Tibial artery (tissue), 4 donors: ENCODE measurements around the gene SRD5A2.

ENCODE experiments used
- DNase-seq, 2 donors: peaks; one replicate each; pipeline ENCODE4 v3.0.0-alpha.2; 2019
- H3K27ac ChIP-seq, 2 donors: fragments of 200-600 bp; sonication (generic) in 1 of 2; 1 replicate in 1 of 2; 2 replicates in 1 of 2; pipeline ENCODE4 v1.5.1; 2018 to 2019; ENCODE audit warnings: mild to moderate bottlenecking in 1 of 2
- H3K27me3 ChIP-seq, 2 donors: fragments of 200-600 bp; sonication (generic) in 1 of 2; one replicate each; pipeline versions ENCODE4 v1.5.1 to v1.6.0; 2016 to 2019
- H3K36me3 ChIP-seq, 3 donors: fragments of 200-600 bp; sonication (generic) in 2 of 3; one replicate each; pipeline ENCODE4 v1.5.1; 2016 to 2019; ENCODE audit warnings: mild to moderate bottlenecking in 2 of 3
- H3K4me1 ChIP-seq, 4 donors: fragments of 200-600 bp; sonication (generic) in 2 of 4; 1 replicate in 3 of 4; 2 replicates in 1 of 4; pipeline ENCODE4 v1.5.1; 2016 to 2019
- H3K4me3 ChIP-seq, 2 donors: fragments of 200-600 bp; sonication (generic) in 1 of 2; 1 replicate in 1 of 2; 2 replicates in 1 of 2; pipeline ENCODE4 v1.5.1; 2018 to 2019; ENCODE audit warnings: mild to moderate bottlenecking in 2 of 2
- H3K9me3 ChIP-seq, 3 donors: fragments of 200-600 bp; sonication (generic) in 1 of 3; one replicate each; pipeline ENCODE4 v1.5.1; 2016 to 2019
- intact Hi-C: fragments of 100-400 bp; cut with DNase I; formaldehyde crosslinking; loops from one replicate; pipeline ENCODE4 v1.15.0; 2023; ENCODE audit warnings: low total_unique reads
- TF ChIP-seq, protein P1 (sequence below), 2 experiments: fragments of 200-600 bp in 1 of 2; fragments of 450-650 bp in 1 of 2; IDR thresholded peaks; one replicate each; pipeline ENCODE4 v1.5.1; 2017 to 2019; ENCODE audit warnings: antibody characterized with exemption in 2 of 2, mild to moderate bottlenecking in 1 of 2, moderate library complexity in 1 of 2

The SRD5A2 gene

DNA sequence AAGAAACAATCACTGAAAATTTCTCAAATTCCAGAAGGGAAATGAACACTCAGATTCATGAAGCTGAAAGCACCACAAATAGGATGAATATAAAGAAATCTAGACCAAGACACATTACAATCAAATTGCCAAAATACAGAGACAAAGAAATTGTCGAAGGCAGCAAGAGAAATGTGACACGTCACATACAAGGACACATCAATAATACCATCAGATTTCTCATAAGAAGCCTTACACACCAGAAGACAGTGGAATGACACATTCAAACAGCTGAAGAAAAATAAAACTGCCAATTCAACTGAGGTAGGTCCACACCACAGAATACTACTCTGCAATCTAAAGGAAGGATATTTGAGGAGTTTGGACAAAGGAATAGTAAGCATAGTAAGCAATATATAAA lies 27.4 kb downstream of the SRD5A2 start:
- Histone ChIP-seq H3K4me3 (no peak overlapping the region), H3K4me1 (no peaks in the 10 kb centered on the region), H3K36me3 (no peaks in the 10 kb centered on the region), H3K9me3 (peaks cover 4 to 21% (median 17%) of the 10 kb centered on the region in 3 donors), H3K27ac (no peak overlapping the region), H3K27me3 (no peaks in the 10 kb centered on the region)
- TF ChIP-seq, protein P1, sequence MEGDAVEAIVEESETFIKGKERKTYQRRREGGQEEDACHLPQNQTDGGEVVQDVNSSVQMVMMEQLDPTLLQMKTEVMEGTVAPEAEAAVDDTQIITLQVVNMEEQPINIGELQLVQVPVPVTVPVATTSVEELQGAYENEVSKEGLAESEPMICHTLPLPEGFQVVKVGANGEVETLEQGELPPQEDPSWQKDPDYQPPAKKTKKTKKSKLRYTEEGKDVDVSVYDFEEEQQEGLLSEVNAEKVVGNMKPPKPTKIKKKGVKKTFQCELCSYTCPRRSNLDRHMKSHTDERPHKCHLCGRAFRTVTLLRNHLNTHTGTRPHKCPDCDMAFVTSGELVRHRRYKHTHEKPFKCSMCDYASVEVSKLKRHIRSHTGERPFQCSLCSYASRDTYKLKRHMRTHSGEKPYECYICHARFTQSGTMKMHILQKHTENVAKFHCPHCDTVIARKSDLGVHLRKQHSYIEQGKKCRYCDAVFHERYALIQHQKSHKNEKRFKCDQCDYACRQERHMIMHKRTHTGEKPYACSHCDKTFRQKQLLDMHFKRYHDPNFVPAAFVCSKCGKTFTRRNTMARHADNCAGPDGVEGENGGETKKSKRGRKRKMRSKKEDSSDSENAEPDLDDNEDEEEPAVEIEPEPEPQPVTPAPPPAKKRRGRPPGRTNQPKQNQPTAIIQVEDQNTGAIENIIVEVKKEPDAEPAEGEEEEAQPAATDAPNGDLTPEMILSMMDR (IDR thresholded peaks at IDR 0.05): no peak
- no peak for DNase-seq
- intact Hi-C loops: no loop called here

DNA sequence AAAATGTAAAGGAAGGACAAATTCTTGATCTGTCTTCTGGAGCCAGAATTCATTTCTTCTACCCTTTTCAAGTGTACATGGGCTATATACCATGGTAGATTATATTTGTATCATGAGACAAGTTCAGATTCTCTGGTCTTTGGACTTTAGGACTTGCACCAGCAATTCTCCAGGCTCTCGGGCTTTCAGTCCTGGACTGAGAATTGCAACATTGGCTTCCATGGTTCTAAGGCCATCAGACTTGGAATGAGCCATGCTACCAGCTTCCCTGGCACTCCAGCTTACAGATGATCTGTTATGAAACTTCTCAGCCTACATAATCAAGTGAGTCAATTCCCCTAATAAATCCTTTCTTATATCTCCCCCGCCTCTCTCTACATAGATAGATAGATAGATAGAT lies 33.3 kb downstream of the SRD5A2 start:
- no peak overlapping the region for H3K27ac ChIP-seq
- intact Hi-C loops: no loop called here
- peaks cover 4 to 20% (median 10%) of the 10 kb centered on the region in 3 donors for H3K9me3 ChIP-seq
- no peaks in the 10 kb centered on the region for H3K4me1 ChIP-seq
- H3K27me3 ChIP-seq: no peaks in the 10 kb centered on the region
- no peak overlapping the region for H3K4me3 ChIP-seq
- no peak for DNase-seq
- TF ChIP-seq, protein P1 (IDR thresholded peaks at IDR 0.05): no peak
- H3K36me3 ChIP-seq: no peaks in the 10 kb centered on the region

DNA sequence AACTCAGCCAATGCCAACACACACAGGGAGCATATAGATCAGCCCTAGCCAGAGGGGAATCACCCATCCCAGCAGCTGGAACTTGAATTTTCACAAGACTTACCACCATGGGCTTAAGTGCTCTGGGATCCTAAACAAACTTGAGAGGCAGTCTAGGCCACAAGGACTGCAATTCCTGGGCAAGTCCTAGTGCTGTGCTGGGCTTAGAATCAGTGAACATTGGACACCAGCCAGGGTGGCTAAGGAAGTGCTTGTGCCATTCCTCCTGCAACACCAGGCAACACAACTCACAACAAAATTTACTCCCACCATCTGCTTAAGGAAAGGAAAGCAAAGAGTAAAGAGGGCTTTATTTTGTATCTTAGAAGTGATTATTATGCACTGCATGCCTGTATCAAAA lies 38.9 kb downstream of the SRD5A2 start:
- Histone ChIP-seq H3K9me3 (peaks cover 0 to 24% (median 9%) of the 10 kb centered on the region in 3 donors), H3K4me1 (no peaks in the 10 kb centered on the region), H3K36me3 (no peaks in the 10 kb centered on the region), H3K27ac (no peak overlapping the region), H3K27me3 (no peaks in the 10 kb centered on the region), H3K4me3 (no peak overlapping the region)
- TF ChIP-seq, protein P1 (IDR thresholded peaks at IDR 0.05): no peak
- intact Hi-C loops: no loop called here
- no peak for DNase-seq

DNA sequence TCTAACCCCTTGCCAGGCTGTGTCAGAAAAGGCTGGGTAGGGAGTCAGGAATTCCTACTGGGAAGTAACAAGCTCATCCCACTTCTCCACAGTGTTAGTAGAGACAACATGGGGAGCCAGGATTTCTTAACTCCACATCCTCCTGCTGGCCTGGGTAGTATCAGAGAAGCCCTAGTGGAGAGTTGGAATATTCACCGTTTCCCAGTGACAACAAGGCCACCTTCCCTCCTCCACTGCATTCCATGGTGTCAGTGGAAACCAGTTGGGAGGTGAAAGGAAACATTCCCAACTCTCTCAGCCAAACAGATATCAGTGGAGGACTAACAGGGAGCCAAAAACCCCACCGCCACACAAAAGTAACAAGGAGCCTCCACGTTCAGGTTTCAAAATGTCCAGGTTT lies 41.2 kb downstream of the SRD5A2 start:
- peaks cover 0 to 24% (median 9%) of the 10 kb centered on the region in 3 donors for H3K9me3 ChIP-seq
- H3K36me3 ChIP-seq: no peaks in the 10 kb centered on the region
- H3K4me3 ChIP-seq: no peak overlapping the region
- H3K27ac ChIP-seq: no peak overlapping the region
- no peaks in the 10 kb centered on the region for H3K27me3 ChIP-seq
- intact Hi-C loops: no loop called here
- TF ChIP-seq, protein P1 (IDR thresholded peaks at IDR 0.05): no peak
- DNase-seq: no peak
- no peaks in the 10 kb centered on the region for H3K4me1 ChIP-seq

DNA sequence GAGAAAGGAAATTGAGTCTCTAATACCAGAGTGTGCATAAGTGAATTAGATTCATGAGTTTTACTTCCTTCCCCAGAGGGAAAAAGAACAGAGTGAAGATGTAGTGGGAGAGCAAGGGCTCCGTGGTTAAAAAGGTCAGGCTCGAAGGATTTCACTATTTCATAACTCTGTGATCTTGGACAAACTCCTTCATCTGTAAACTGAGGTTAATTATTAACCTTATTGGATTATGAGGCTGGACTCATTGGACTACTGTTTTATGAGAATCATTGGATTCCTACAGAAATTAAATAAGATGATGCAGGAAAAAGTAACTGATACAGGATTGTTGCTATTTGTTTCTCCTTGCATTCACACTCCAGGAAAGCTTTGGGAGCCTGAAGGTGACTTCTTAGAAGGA lies 45.0 kb downstream of the SRD5A2 start:
- Histone ChIP-seq H3K27me3 (no peaks in the 10 kb centered on the region), H3K9me3 (no peaks in the 10 kb centered on the region), H3K4me3 (no peak overlapping the region), H3K36me3 (no peaks in the 10 kb centered on the region), H3K27ac (no peak overlapping the region), H3K4me1 (no peaks in the 10 kb centered on the region)
- TF ChIP-seq, protein P1 (IDR thresholded peaks at IDR 0.05): no peak
- no peak for DNase-seq
- intact Hi-C loops: no loop called here

DNA sequence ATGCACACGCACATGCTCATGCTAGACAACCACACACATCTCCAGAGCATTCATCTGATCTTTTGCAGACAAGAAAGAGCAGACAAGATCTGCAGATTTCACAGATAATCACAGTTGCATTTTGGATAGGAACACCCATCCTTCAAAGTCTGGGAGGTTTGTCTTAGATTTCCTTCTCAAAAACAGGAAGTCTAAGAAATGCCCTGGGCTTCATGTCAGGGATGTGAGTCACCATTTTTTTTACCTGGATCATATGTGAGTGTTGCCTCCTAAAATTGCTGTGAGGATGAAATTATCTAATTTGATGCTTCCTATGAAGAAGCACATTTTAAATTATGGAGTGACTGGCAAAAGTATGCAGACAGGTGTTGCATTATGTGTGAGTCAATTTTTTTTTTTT lies 46.1 kb downstream of the SRD5A2 start:
- H3K9me3 ChIP-seq: no peaks in the 10 kb centered on the region
- no peak overlapping the region for H3K4me3 ChIP-seq
- TF ChIP-seq, protein P1 (IDR thresholded peaks at IDR 0.05): no peak
- intact Hi-C loops: no loop called here
- H3K4me1 ChIP-seq: no peaks in the 10 kb centered on the region
- no peak overlapping the region for H3K27ac ChIP-seq
- H3K36me3 ChIP-seq: no peaks in the 10 kb centered on the region
- no peak for DNase-seq
- no peaks in the 10 kb centered on the region for H3K27me3 ChIP-seq
